Myocyte (in vitro differentiated cells): ENCODE data around the gene SLC25A29. TPM values are rescaled to one million over a fixed set of nuclear protein-coding genes. Genes with fewer than 3 reads are reported as not detected.
"Not testable (repeated sequence)": the region's sequence is repeated elsewhere in the genome, so short reads cannot be mapped to it uniquely, and the experiment has no call there.

Experiments
- DNase-seq: peaks from one replicate; pipeline ENCODE4 v3.0.0-alpha.2; 2012; ENCODE audit warnings: low read depth
- total RNA-seq: library from RNA; depleted of rRNA; stranded (reverse); fragments of >200 nt; gene quantifications from 2 replicates; pipeline ENCODE4 v1.2.3, GENCODE V29; 2014

SLC25A29 gene
- total RNA-seq, 1 donor from 2014 or later = 93.0 TPM

GRCh38 chr14:100312877-100313400 lies 6.7 kb upstream of the SLC25A29 start:
- DNase-seq = peak; percentile 80

DNA sequence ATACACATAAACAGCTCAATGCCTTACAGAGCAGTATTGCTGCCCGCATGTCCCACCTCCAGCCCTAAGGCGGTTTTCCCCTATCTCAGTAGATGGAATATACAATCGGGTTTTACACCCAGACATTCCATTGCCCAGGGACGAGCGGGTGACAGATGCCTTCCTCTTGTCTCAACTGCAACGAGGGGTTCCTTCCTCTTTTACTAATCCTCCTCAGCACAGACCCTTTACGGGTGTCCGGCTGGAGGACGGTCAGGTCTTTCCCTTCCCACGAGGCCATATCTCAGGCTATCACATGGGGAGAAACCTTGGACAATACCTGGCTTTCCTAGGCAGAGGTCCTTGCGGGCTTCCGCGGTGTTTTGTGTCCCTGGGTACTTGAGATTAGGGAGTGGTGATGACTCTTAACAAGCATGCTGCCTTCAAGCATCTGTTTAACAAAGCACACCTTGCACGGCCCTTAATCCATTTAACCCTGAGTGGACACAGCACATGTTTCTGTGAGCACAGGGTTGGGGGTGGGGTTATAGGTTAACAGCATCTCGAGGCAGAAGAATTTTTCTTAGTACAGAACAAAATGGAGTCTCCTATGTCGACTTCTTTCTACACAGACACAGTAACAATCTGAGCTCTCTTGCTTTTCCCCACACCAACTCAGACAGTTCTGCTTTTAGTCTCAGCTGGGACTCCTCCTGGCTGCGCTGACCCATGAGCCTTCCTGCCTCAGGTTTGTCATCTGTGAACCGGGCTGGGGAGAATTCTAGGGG lies 6.0 kb upstream of the SLC25A29 start:
- not testable (repeated sequence) for DNase-seq

- no peak for DNase-seq
Measured at GRCh38 chr14:100309028-100309737, 2.9 kb upstream of the SLC25A29 start.

- DNase-seq = not testable (repeated sequence)
Measured at GRCh38 chr14:100308427-100308792, 2.2 kb upstream of the SLC25A29 start.

DNA sequence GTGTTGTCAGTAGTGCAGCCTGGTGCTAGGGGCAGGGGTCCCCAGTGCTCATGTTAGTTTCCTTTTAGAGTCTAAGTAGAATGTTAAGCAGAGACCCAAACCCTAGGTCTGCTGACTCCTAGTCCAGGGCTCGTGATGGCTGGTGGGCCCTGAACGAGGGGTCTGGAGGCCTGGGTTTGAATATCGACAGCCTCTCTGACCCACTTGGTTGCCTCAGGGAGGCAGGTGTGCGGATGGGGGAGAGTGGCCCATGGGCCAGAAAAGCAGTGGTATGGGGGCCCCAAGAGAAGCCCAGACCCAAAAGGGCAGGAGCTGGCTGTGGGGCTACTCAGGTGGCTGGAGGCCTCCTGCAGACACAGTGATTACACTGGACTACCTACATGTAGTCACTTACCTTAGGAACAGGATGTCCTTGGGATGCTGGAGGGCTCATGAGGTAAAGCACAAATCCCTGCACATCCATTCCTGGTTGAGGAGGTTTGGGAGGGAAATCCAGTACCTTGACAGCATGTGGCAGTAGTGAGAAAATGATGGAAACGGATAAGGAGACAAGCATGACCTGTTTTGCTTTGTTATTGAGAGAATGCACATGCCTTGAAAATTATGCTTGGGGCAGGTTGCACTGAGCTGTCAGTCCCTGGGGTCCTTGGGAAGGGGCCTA lies 1.7 kb upstream of the SLC25A29 start:
- no peak for DNase-seq

DNA sequence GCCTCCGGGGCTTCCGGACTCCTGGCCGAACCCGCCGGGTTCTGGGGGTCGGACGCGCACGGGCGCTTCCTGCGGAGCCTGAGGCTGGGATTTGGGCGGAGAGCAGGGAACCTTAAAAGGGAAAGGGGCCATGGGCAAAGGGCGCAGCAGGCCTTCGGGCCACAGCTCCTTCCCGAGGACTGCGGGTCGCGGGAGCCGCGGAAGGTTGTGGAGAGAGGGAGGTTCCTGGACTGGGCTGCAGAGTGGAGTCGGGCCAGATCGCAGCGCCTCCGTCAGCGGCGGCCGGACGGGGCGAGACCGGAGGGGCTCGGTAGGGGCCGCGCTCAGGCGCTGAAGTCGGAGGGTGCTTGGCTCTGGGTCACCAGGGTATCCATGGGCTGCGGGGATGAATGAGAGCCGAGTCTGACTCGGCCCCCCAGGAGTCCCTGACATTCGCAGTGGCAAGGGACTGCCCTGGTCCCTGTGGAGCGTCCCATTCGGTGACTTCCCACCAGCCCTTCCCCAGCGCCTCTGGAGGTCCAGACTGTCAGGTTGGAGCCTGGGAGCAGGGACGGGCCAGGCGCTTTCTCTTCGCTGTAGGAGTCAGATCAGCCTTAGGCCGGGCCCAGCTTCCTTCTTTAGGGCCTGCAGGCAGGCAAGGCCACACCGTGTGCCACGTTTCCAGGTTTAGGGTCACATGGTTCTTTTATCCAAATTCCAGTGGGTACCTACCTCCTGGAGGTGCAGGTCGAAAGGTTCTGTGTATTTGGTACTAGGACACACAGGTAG lies 938 bp upstream of the SLC25A29 start:
- peak; percentile 35 for DNase-seq

DNA sequence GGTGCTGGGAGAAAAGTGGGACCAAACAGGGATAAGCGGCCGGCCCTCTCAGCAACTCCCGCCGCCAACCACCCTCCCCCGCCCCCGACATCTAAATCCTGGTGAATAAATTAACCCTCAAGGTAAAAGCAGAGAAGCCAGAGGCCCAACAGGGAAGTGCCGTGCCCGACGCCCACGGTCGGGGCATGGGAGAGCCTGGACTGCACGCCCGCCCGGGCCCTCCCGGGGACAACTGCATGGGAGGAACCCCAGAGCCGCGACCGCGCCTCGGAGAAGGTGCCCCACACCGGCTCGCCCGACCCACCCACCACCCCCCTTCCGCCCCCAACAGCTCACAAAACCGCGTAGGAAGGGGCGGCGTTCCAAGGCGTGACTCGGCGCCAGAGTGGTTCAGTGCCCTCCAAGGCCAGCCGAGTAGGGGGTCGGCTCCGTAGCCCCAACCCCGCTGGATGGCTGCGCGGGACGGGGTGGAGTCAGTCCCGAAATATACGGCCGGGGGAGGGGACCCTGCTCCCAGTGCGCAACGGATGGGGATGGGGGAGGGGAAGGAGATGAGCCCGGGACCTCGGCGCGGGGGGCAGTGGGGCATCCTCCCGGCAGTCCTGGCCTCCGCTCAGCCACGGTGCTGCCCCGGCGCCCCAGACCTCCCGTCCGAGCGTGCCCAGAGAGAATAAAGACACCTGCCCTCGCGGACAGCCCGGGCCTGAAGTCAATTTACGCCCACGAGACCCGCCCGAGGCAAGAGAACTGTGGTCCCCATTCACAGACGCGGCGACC lies 732 bp downstream of the SLC25A29 start:
- peak; percentile 34 for DNase-seq

DNA sequence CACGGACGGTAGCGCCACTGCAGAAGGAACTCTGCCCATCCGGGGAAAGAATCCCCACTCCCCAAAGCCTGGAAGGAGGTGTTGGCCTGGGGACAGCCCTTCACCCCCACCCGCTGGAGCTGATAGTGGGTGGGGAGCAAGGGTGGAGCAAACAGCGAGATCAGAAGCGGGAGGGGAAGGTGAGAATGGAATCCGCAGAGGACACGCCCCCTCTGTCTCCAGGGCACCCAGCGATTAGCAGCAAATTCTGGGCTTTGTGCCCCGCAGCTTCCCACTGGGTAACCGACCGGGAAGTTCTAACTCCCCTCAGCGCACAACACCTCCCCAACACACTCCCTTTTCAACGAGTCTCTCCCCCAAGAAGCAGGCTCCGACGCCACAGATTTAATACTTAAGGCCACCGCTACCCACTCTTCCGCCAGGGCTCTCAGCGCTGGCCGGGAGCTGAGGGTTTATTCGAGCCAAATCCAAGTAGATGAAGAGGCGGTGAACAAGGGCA lies 1.4 kb downstream of the SLC25A29 start:
- no peak for DNase-seq

DNA sequence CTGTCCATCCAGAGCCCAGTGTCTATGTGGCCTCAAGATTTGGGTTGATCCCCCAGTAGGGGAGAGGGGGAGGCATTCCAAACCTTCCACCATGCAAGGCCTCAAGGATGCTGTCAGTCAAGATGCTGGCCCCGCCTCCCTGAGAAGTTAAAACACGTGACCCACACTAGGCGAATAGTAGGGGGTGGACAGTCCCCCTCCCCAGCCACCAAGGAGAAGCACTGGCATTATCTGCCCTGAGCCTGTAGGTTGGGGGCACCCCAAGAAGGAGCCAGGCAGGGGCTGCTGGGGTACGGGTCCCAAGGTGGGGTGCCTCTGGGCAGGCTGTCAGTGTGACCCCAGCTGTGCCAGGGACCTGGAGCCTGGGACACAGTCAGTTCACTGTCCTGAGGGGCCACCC lies 2.3 kb downstream of the SLC25A29 start:
- DNase-seq = no peak

DNA sequence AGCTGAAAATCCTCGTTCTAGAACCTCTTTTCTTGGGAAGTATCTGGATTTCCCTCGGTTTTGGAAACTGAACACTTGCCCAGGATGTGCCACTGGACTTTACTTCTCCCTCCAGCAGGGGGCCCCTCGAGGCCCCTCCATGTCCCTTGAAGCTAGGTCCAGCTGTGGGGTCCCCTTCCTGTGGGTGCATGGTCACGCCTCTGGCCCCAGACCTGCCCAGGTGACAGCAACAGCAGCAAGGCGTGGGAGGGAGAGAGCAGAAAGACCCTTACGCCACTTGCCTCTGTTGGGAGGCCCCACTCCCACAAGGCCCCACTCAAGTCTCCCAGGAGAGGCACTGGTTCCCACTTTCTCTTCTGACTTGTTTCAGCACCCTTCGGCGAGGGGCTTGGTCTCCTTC lies 3.1 kb downstream of the SLC25A29 start:
- peak; percentile 31 for DNase-seq

GRCh38 chr14:100302616-100303015 lies 3.6 kb downstream of the SLC25A29 start:
- no peak for DNase-seq

- DNase-seq = no peak
Measured at GRCh38 chr14:100299238-100299560, 7.0 kb downstream of the SLC25A29 start.

- DNase-seq = peak; percentile 33
Measured at GRCh38 chr14:100298551-100299237, 7.5 kb downstream of the SLC25A29 start.

DNA sequence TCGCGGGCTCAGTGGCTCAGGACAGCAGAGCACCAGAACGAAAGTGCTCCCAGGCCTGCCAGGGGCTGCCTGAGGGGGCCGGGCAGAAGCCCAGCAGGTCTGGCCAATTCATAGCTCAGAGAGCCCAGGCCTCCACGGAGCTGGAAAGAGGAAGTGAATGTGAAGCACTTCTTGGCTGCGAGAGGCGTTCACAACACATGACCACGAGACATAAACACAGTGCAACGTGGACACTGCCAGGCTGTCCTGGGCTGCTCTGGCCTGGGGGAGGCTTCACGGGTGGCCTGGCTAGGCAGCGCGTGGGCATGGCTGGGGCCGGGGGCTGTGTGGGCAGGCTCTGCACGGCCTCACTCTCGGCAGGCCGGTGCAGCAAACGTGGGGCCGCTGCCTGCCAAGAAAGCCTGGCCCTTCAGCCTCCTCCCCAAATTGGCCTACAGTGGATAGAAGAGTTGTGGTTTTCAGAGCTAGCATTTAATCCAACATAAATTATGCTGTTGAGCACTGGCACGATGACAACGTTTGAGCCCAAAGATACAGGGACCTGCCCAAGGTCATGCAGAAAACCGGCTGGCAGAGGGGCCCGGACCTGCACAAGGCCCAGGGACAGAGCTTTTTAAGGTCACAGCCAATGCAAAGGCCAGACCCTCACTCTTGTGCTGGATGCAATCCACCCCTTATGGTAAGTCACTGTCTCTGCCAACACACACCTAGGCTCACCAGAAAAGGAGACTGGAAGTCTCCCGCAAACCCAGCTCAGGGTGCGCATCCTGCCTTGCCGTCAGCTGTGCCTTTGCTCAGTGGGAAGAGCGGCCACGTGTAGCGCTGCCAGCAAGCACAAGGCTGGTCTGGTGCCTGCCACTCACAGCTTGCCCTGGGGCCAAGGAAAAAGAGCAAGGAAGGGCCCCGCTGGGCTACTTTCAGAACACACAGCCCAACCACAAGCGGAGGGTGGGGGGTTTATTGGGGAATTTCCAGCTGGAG lies 8.6 kb downstream of the SLC25A29 start:
- no peak for DNase-seq

GRCh38 chr14:100296729-100297128 lies 9.5 kb downstream of the SLC25A29 start:
- DNase-seq = not testable (repeated sequence)

- DNase-seq = no peak
Measured at GRCh38 chr14:100296106-100296651, 10.1 kb downstream of the SLC25A29 start.

GRCh38 chr14:100295376-100296105 lies 10.7 kb downstream of the SLC25A29 start:
- no peak for DNase-seq

DNA sequence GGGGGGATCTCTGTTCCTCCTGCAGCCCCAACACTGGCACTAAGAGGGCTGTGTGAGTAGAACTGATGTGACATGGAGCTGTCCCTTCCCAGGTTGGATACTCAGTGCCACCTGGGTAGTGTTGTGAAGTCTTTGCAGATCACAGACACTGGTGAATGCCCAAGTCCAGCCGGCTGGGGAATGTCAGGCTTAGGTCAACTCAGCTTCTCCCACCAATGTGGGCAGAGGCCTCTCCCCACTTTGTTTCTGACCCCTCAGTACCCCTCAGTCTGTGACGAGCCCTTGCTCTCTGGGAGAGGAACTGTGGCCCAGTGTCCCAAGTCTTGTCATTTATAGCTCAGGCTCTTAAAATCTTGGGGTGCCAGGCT lies 11.3 kb downstream of the SLC25A29 start:
- DNase-seq = no peak
